Panc1 (cell line): ENCODE measurements around the gene NAGA. TPM values are rescaled to one million over a fixed set of nuclear protein-coding genes. Genes with fewer than 3 reads are reported as not detected.

ENCODE experiments used
- ATAC-seq: fragments of 200-7000 bp; cut with Tn5 transposase; 2 replicates; pipeline ENCODE4 v1.9.1; 2020; ENCODE audit warnings: mild to moderate bottlenecking, moderate library complexity
- BruUV-seq: library from RNA; stranded (reverse); fragments of 400-500 nt; replicated peaks from 2 replicates; lab custom pipeline; 2021; lab: Mats Ljungman, UMichigan
- CTCF ChIA-PET: fragments of 300-600 bp; sonication (Branson Sonifier 250); formaldehyde crosslinking; loops from one replicate; lab custom pipeline; 2022; ENCODE audit warnings: antibody characterized with exemption; lab: Charles Lee
- POLR2A ChIA-PET: fragments of 300-600 bp; sonication (Branson Sonifier 250); formaldehyde crosslinking; loops from one replicate; lab custom pipeline; 2022; ENCODE audit warnings: antibody characterized with exemption; lab: Charles Lee
- DNase-seq: peaks from one replicate; pipeline ENCODE4 v3.0.0-alpha.2; 2010; ENCODE audit warnings: low read depth, low spot score
- H3K27ac ChIP-seq: 2 replicates; pipeline ENCODE4 v1.5.1; 2011; ENCODE audit warnings: mild to moderate bottlenecking, low read length, inconsistent platforms
- H3K27me3 ChIP-seq: fragments of 200-500 bp; sonication (Bioruptor generic); 2 replicates; pipeline ENCODE4 v1.6.0; 2014; ENCODE audit warnings: low read length, inconsistent platforms; ENCODE audit not compliant: control insufficient read depth, insufficient read depth
- H3K36me3 ChIP-seq: fragments of 200-500 bp; sonication (Bioruptor generic); 2 replicates; pipeline ENCODE4 v1.5.1; 2014; ENCODE audit warnings: inconsistent platforms, mild to moderate bottlenecking, low read length, moderate library complexity; ENCODE audit not compliant: control insufficient read depth, insufficient read depth
- H3K4me1 ChIP-seq: 2 replicates; pipeline ENCODE4 v1.5.1; 2011; ENCODE audit warnings: inconsistent platforms, mild to moderate bottlenecking, low read length, moderate library complexity; ENCODE audit not compliant: control insufficient read depth, insufficient read depth
- H3K4me3 ChIP-seq, 2 experiments: 2 replicates each; pipeline ENCODE4 v1.5.1; 2011 to 2012; ENCODE audit warnings: low read depth in 2 of 2, low read length in 2 of 2, mild to moderate bottlenecking in 2 of 2, inconsistent platforms in 1 of 2, moderate library complexity in 1 of 2
- H3K9me3 ChIP-seq: fragments of 200-500 bp; sonication (Bioruptor generic); 2 replicates; pipeline ENCODE4 v1.5.1; 2014; ENCODE audit warnings: low read depth, mild to moderate bottlenecking, inconsistent platforms, low read length, moderate library complexity; ENCODE audit not compliant: control insufficient read depth, insufficient read depth
- CTCF ChIP-seq: fragments of 450-650 bp; IDR thresholded peaks from 2 replicates; pipeline ENCODE4 v1.5.1; 2017; ENCODE audit warnings: mild to moderate bottlenecking
- POLR2AphosphoS5 ChIP-seq: IDR thresholded peaks from 2 replicates; pipeline ENCODE4 v1.6.1; 2012; ENCODE audit warnings: mild to moderate bottlenecking, low read depth, low read length, moderate library complexity
- REST ChIP-seq, 2 experiments: IDR thresholded peaks; 2 replicates each; pipeline ENCODE4 v1.6.1; 2011 to 2012; ENCODE audit warnings: low read depth in 2 of 2, control low read depth in 1 of 2, low read length in 1 of 2, mild to moderate bottlenecking in 1 of 2, moderate library complexity in 1 of 2; ENCODE audit not compliant: insufficient read depth in 1 of 2
- SIN3A ChIP-seq: IDR thresholded peaks from 2 replicates; pipeline ENCODE4 v1.6.1; 2012; ENCODE audit warnings: low read depth, mild to moderate bottlenecking, low read length, moderate library complexity, borderline replicate concordance; ENCODE audit not compliant: insufficient read depth
- TCF7L2 ChIP-seq: IDR thresholded peaks from 2 replicates; pipeline ENCODE4 v1.6.1; 2011; ENCODE audit warnings: mild to moderate bottlenecking, low read depth, low read length, inconsistent platforms
- in situ Hi-C: cut with HindIII; loops from 2 replicates; pipeline ENCODE4 v1.10.0; 2016; ENCODE audit warnings: low sequenced_read_pairs, low pct_unique_long_range_greater_than_20kb
- intact Hi-C: fragments of 100-400 bp; cut with micrococcal nuclease; formaldehyde crosslinking; loops from one replicate; pipeline ENCODE4 v1.10.0; 2022; ENCODE audit not compliant: unreplicated experiment
- total RNA-seq: library from RNA; stranded (reverse); gene quantifications from one replicate; pipeline ENCODE4 v1.2.1, GENCODE V29; 2021; ENCODE audit not compliant: unreplicated experiment

The NAGA gene
- total RNA-seq, 1 experiment from 2014 or later, result 24.2 TPM

GRCh38 chr22:42035256-42035655 is 35.4 kb downstream of the NAGA start:
- DNase-seq (no peak), ATAC-seq (no peak)
- no peaks in the 10 kb centered on the region for H3K4me1 ChIP-seq
- in situ Hi-C loops (no loop called here), intact Hi-C loops (no loop called here)
- H3K27ac ChIP-seq, result no peak overlapping the region
- no TSS peak for BruUV-seq
- ChIA-PET POLR2A (no interaction called here), CTCF (no interaction called here)
- 0 out of 2 replicates have a peak, but pooled peaks cover 3% of the 10 kb centered on the region for H3K9me3 ChIP-seq
- no peak overlapping the region for H3K4me3 ChIP-seq
- TF ChIP-seq TCF7L2 (no peak), REST (IDR thresholded peaks at IDR 0.05; ENCODE audit: insufficient read depth in 1 of 2, low read depth in 2 of 2, low read length in 1 of 2) (no peak), SIN3A (no peak), POLR2AphosphoS5 (no peak), CTCF (no peak)
- H3K36me3 ChIP-seq, result no peaks in the 10 kb centered on the region
- no peaks in the 10 kb centered on the region for H3K27me3 ChIP-seq

GRCh38 chr22:42033263-42034181 is 37.1 kb downstream of the NAGA start:
- no peak for ATAC-seq
- H3K36me3 ChIP-seq, result no peaks in the 10 kb centered on the region
- BruUV-seq, result no TSS peak
- TF ChIP-seq POLR2AphosphoS5, result no peak
- no peak for TF ChIP-seq TCF7L2
- intact Hi-C loops, result no loop called here
- H3K9me3 ChIP-seq, result 0 out of 2 replicates have a peak, but pooled peaks cover 3% of the 10 kb centered on the region
- no peak overlapping the region for H3K27ac ChIP-seq
- ChIA-PET CTCF (interaction anchor here (0.6 kb wide), 1 partner anchor 17 kb away, joined by 3 read pairs; no protein-coding TSS in a partner anchor), POLR2A (no interaction called here)
- no peak overlapping the region for H3K4me3 ChIP-seq
- H3K4me1 ChIP-seq, result no peaks in the 10 kb centered on the region
- no peak for DNase-seq
- H3K27me3 ChIP-seq, result no peaks in the 10 kb centered on the region
- in situ Hi-C loops, result no loop called here

GRCh38 chr22:42026705-42027104 is 43.9 kb downstream of the NAGA start:
- Histone ChIP-seq H3K4me1 (no peaks in the 10 kb centered on the region), H3K36me3 (no peaks in the 10 kb centered on the region), H3K4me3 (no peak overlapping the region), H3K9me3 (no peaks in the 10 kb centered on the region), H3K27ac (no peak overlapping the region), H3K27me3 (no peaks in the 10 kb centered on the region)
- ChIA-PET POLR2A (no interaction called here), CTCF (no interaction called here)
- intact Hi-C loops, result no loop called here
- in situ Hi-C loops, result no loop called here
- TF ChIP-seq SIN3A (no peak), POLR2AphosphoS5 (no peak), TCF7L2 (no peak), REST (IDR thresholded peaks at IDR 0.05; ENCODE audit: insufficient read depth in 1 of 2, low read depth in 2 of 2, low read length in 1 of 2) (no peak), CTCF (no peak)
- ATAC-seq (no peak), DNase-seq (no peak)
- BruUV-seq, result no TSS peak
